Activated gamma-delta T cell treated with Interleukin-2 at 50 U/mL for 16 hours (primary cell): ENCODE data around the gene GATA1.
"Not testable (repeated sequence)": the region's sequence is repeated elsewhere in the genome, so short reads cannot be mapped to it uniquely, and the experiment has no call there.

Experiments used
- DNase-seq: peaks from one replicate; pipeline ENCODE4 v3.0.0-alpha.2; 2020

The GATA1 gene

DNA sequence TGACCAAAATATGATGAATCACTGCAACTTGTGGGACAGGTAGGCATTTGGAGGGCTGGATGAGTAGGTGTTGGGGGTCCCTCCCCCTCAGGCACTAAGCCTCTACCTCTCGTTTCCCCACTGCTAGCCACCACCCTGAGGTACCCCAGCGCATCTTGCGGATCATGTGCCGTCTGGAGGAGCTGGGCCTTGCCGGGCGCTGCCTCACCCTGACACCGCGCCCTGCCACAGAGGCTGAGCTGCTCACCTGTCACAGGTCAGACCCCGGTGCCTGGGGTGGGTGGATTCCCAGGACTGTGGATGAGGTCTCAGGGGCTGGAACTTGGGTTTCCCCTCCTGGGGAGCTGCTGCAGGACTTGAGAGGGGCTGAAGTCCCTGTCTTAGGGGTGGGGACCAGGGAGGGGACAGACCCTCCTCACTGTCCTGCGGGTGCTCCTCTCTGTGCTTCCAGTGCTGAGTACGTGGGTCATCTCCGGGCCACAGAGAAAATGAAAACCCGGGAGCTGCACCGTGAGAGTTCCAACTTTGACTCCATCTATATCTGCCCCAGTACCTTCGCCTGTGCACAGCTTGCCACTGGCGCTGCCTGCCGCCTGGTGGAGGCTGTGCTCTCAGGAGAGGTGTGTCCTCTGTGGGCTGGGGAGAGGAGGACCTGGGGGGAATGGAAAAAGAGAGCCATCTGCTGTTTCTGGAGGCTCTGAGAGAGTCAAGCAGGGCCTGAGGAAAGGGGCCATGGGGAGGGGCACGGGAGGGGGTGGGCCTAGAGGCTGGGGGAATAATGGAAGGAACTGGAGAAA is 29.8 kb downstream of the GATA1 start:
- DNase-seq: no peak

- no peak for DNase-seq
Measured at GRCh38 chrX:48818098-48818497, 31.7 kb downstream of the GATA1 start.

DNA sequence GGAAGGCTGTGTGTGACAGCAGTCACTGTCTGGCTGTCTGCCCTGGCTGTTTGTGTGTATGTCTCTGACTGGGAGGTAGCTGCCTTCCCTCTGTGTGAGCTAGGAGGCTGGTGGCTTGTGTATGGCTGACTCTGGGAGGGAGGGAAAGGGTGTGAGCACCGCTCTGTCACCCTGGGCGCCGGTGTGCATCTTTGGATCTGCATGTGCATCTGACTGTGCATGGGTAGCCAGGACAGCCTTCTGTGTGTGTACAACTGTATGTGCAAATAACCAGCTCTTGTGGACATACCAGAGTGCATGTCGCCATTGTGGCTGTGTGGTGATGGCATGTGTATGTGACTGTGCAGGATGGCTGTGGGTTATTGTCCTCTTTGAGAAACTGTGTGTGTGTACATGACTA is 32.5 kb downstream of the GATA1 start:
- DNase-seq: no peak

DNA sequence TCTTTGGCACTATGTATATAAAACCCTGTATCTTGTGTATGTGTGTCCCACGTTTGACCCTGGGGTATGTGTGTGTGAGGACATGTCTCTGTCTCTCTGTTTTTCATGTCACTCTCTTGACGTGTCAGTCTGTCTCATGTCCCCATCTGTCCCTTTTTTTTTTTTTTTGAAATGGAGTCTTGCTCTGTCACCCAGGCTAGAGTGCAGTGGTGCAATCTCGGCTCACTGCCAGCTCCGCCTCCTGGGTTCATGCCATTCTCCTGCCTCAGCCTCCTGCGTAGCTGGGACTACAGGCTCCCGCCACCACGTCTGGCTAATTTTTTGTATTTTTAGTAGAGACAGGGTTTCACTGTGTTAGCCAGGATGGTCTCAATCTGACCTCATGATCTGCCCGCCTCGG is 33.0 kb downstream of the GATA1 start:
- DNase-seq: not testable (repeated sequence)

DNA sequence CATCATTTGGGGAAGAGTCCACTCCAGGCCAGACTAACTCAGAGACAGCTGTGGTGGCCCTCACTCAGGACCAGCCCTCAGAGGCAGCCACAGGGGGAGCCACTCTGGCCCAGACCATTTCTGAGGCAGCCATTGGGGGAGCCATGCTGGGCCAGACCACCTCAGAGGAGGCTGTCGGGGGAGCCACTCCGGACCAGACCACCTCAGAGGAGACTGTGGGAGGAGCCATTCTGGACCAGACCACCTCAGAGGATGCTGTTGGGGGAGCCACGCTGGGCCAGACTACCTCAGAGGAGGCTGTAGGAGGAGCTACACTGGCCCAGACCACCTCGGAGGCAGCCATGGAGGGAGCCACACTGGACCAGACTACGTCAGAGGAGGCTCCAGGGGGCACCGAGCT is 36.7 kb downstream of the GATA1 start:
- DNase-seq: no peak

GRCh38 chrX:48824066-48824465 is 37.7 kb downstream of the GATA1 start:
- no peak for DNase-seq

- no peak for DNase-seq
Measured at GRCh38 chrX:48826135-48826875, 39.9 kb downstream of the GATA1 start, which contains the start of gene ERAS. Gene ERAS, plus strand, starts transcription at chrX:48826513. Its CDS starts 2,611 bp downstream, at chrX:48829124.

DNA sequence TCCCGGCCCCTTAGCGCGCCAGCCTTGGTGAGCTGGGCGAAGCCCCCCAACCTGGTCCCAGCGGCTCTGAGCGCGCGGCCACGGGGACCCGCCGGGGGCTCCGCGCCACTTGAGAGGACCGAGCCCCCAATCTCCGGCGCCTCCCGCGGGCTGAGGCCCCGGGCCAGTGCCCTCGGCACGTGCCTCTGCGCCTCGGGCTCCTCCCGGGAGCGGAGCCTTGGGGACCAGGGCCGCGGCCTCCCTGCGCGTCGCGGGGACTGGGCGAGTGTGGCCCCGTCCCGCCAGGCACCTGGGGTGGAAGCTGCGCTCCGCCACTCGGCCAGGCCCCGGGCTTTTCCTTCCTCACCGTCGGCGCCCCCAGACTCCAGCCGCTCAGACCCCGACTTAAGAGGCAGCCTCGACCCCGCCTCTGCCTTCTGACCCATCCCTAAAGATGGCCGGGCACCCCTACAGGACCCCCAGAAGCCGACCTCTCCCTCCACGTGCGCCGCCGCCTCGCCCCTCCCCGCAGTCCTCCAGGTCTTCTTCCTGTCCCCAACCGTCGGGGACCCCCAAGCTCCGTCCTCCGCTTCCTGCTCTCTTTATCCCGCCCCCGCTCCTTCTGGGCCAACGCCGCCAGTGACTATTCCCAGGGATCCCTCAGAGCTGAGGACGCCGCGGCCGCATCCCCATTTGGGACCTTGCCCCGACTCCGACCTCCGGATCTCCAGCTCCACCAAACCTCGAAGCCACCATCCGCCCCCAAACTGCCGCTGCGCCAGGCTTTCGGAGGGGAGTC is 40.7 kb downstream of the GATA1 start:
- DNase-seq: no peak

- no peak for DNase-seq
Measured at GRCh38 chrX:48827654-48827968, 41.2 kb downstream of the GATA1 start.

- DNase-seq: no peak
Measured at GRCh38 chrX:48829016-48829735, 42.8 kb downstream of the GATA1 start.

- DNase-seq: no peak
Measured at GRCh38 chrX:48831136-48831908, 44.9 kb downstream of the GATA1 start.

DNA sequence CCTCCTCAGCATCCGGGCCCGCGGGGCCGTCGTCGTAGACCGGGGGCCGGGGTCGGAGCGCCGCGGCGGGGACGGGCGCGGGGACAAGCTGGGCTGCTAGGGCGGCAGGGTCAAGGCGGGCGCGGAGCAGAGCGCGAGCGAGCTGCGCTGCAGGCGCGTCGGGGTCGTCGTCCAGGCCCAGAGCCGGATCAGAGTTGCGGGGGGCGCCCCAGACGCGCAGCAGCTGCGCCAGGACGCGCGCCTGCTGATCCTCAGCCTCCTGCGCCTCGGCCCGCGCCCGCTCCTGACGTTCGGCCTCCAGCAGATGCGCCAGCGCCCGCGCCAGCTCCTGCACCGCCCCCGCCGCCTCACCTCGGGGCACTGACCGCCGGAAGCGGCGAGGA is 45.5 kb downstream of the GATA1 start:
- no peak for DNase-seq

- DNase-seq: no peak
Measured at GRCh38 chrX:48833542-48834138, 47.2 kb downstream of the GATA1 start.

GRCh38 chrX:48834383-48834709 is 48.0 kb downstream of the GATA1 start:
- DNase-seq: no peak

- peak; percentile 24 for DNase-seq
Measured at GRCh38 chrX:48835524-48836329, 49.3 kb downstream of the GATA1 start, which contains the start of gene PCSK1N. Gene PCSK1N, minus strand, starts transcription at chrX:48835610. Its CDS starts 78 bp downstream, at chrX:48835532.

GRCh38 chrX:48839686-48840085 is 53.3 kb downstream of the GATA1 start:
- DNase-seq: no peak
